ENCODE data around the gene CYP2C8. TPM values are rescaled to one million over a fixed set of nuclear protein-coding genes. Genes with fewer than 3 reads are reported as not detected.

Gene CYP2C8
- polyA plus RNA-seq, 1 donor (not counting 4 experiments of a cell fraction or from before 2014, with no cell fraction given): 0.16 TPM

DNA sequence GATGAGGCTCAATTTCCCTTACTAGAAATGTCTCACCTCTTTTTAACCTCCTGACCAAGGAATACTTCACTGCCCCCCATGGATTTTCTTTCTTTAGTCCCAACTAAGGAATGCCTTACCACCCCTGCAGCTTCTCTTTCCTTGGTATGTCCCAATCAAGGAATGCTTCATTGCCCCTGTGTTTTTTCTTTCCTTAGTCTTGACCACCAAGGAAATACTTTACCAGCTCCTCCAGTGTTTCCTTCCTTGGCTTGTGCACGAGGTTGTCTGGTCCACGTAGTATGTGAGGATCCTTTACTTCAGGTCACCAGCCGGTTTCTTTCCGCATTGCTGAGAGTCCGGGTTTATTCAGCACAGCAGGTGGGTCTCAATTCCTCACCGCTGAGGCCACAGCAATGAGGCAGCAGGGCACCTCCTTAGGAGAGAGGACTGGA, 71.5 kb downstream of the CYP2C8 start:
- no peaks in the 10 kb centered on the region for H3K79me2 ChIP-seq (ENCODE audit: control insufficient read depth, insufficient read depth, low read length)
- no peaks in the 10 kb centered on the region for H3K4me1 ChIP-seq (ENCODE audit: control insufficient read depth, extremely low read depth, insufficient read depth, low read length)
- no peaks in the 10 kb centered on the region for H3K9me1 ChIP-seq (ENCODE audit: control insufficient read depth, extremely low read depth, insufficient read depth, low read length)
- H3K9ac ChIP-seq (ENCODE audit: control insufficient read depth, extremely low read depth, insufficient read depth, low read length): no peak overlapping the region
- H3K36me3 ChIP-seq (ENCODE audit: control insufficient read depth in 2 of 2, extremely low read depth in 1 of 2, insufficient read depth in 2 of 2, low read length in 2 of 2): no peaks in the 10 kb centered on the region
- H3K4me2 ChIP-seq (ENCODE audit: control insufficient read depth, extremely low read depth, insufficient read depth, low read depth, low read length): no peak overlapping the region
- no peaks in the 10 kb centered on the region for H3K27me3 ChIP-seq (ENCODE audit: control insufficient read depth, extremely low read depth, insufficient read depth, low read length)
- TF ChIP-seq, protein P1, sequence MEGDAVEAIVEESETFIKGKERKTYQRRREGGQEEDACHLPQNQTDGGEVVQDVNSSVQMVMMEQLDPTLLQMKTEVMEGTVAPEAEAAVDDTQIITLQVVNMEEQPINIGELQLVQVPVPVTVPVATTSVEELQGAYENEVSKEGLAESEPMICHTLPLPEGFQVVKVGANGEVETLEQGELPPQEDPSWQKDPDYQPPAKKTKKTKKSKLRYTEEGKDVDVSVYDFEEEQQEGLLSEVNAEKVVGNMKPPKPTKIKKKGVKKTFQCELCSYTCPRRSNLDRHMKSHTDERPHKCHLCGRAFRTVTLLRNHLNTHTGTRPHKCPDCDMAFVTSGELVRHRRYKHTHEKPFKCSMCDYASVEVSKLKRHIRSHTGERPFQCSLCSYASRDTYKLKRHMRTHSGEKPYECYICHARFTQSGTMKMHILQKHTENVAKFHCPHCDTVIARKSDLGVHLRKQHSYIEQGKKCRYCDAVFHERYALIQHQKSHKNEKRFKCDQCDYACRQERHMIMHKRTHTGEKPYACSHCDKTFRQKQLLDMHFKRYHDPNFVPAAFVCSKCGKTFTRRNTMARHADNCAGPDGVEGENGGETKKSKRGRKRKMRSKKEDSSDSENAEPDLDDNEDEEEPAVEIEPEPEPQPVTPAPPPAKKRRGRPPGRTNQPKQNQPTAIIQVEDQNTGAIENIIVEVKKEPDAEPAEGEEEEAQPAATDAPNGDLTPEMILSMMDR (optimal IDR thresholded peaks at IDR 0.05 in 1 of 3, IDR thresholded peaks at IDR 0.05 in 1 of 3, conservative IDR thresholded peaks at IDR 0.05 in 1 of 3; ENCODE audit: extremely low read depth in 1 of 3, insufficient read depth in 2 of 3, low read length in 3 of 3): no peak
- TF ChIP-seq EZH2 (IDR thresholded peaks at IDR 0.05; ENCODE audit: low read length): no peak
- H4K20me1 ChIP-seq (ENCODE audit: control insufficient read depth, extremely low read depth, insufficient read depth, low read length): no peaks in the 10 kb centered on the region
- H3K4me3 ChIP-seq (ENCODE audit: control insufficient read depth in 2 of 3, extremely low read depth in 1 of 3, insufficient read depth in 2 of 3, low read depth in 1 of 3, low read length in 3 of 3): no peak overlapping the region
- DNase-seq (ENCODE audit: low read depth, low spot score) (no peak), FAIRE-seq (no peak)
- dilution Hi-C loops (cut with MboI; ENCODE audit: extremely low pct_ligation_motif_present, low sequenced_read_pairs): no loop called here
- no peaks in the 10 kb centered on the region for H3K9me3 ChIP-seq (ENCODE audit: control insufficient read depth, low read depth, low read length)
- no peak overlapping the region for H3K27ac ChIP-seq (ENCODE audit: control insufficient read depth, insufficient read depth, low read length)
- H2AFZ ChIP-seq (ENCODE audit: control insufficient read depth, low read length): no peak overlapping the region

DNA sequence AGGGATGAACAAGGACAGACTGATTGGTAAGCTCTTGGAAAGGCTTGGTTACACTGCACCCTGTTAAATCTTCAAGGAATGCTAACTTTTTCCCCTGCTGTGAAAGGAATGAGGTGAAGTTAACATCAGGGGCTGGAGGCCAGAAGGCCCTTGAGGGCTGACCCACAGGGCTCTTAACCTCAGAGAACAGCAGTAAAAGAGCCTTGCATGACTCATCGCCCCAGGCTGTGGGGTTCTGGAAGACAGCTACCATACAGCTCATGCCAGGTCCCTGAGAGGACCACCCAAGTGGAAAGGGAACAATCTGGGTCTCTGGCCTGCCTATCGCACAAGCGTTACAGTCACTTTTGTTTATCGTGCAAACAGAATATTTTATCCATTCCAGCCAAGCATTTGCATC, 76.5 kb downstream of the CYP2C8 start:
- H3K36me3 ChIP-seq (ENCODE audit: control insufficient read depth in 2 of 2, extremely low read depth in 1 of 2, insufficient read depth in 2 of 2, low read length in 2 of 2): no peaks in the 10 kb centered on the region
- no peaks in the 10 kb centered on the region for H3K9me1 ChIP-seq (ENCODE audit: control insufficient read depth, extremely low read depth, insufficient read depth, low read length)
- peaks cover 2% of the 10 kb centered on the region for H3K9me3 ChIP-seq (ENCODE audit: control insufficient read depth, low read depth, low read length)
- no peaks in the 10 kb centered on the region for H3K27me3 ChIP-seq (ENCODE audit: control insufficient read depth, extremely low read depth, insufficient read depth, low read length)
- no peak overlapping the region for H3K27ac ChIP-seq (ENCODE audit: control insufficient read depth, insufficient read depth, low read length)
- no peak for TF ChIP-seq EZH2 (IDR thresholded peaks at IDR 0.05; ENCODE audit: low read length)
- TF ChIP-seq, protein P1 (optimal IDR thresholded peaks at IDR 0.05 in 1 of 3, IDR thresholded peaks at IDR 0.05 in 1 of 3, conservative IDR thresholded peaks at IDR 0.05 in 1 of 3; ENCODE audit: extremely low read depth in 1 of 3, insufficient read depth in 2 of 3, low read length in 3 of 3): no peak
- H2AFZ ChIP-seq (ENCODE audit: control insufficient read depth, low read length): no peak overlapping the region
- dilution Hi-C loops (cut with MboI; ENCODE audit: extremely low pct_ligation_motif_present, low sequenced_read_pairs): no loop called here
- no peaks in the 10 kb centered on the region for H3K79me2 ChIP-seq (ENCODE audit: control insufficient read depth, insufficient read depth, low read length)
- H3K4me2 ChIP-seq (ENCODE audit: control insufficient read depth, extremely low read depth, insufficient read depth, low read depth, low read length): no peak overlapping the region
- no peak overlapping the region for H3K9ac ChIP-seq (ENCODE audit: control insufficient read depth, extremely low read depth, insufficient read depth, low read length)
- H4K20me1 ChIP-seq (ENCODE audit: control insufficient read depth, extremely low read depth, insufficient read depth, low read length): no peaks in the 10 kb centered on the region
- no peak overlapping the region for H3K4me3 ChIP-seq (ENCODE audit: control insufficient read depth in 2 of 3, extremely low read depth in 1 of 3, insufficient read depth in 2 of 3, low read depth in 1 of 3, low read length in 3 of 3)
- FAIRE-seq: no peak
- no peaks in the 10 kb centered on the region for H3K4me1 ChIP-seq (ENCODE audit: control insufficient read depth, extremely low read depth, insufficient read depth, low read length)
- DNase-seq (ENCODE audit: low read depth, low spot score): no peak
